Neural cell (in vitro differentiated cells): Measurements from ENCODE around the gene APBB1IP. TPM values are rescaled to one million over a fixed set of nuclear protein-coding genes. Genes with fewer than 3 reads are reported as not detected.

ENCODE experiments used
- H2AFZ ChIP-seq: fragments of 200-600, 300-800 bp; sonication (generic), shearing (Covaris generic); 2 replicates; pipeline ENCODE4 v1.6.0; 2014; ENCODE audit warnings: low read depth, mild to moderate bottlenecking, antibody characterized with exemption, low read length, moderate library complexity
- H3F3A ChIP-seq: fragments of 200-600 bp; shearing (Covaris generic); 2 replicates; pipeline ENCODE4 v1.6.1; 2016; ENCODE audit warnings: mild to moderate bottlenecking, moderate library complexity, mixed read lengths, antibody characterized with exemption, low read length; ENCODE audit not compliant: insufficient read depth, poor library complexity, severe bottlenecking
- H3K27ac ChIP-seq: fragments of 200-600, 300-800 bp; sonication (generic), shearing (Covaris generic); 2 replicates; pipeline ENCODE4 v1.5.1; 2014; ENCODE audit warnings: mild to moderate bottlenecking, low read length, moderate library complexity
- H3K27me3 ChIP-seq: fragments of 300-800, 200-600 bp; sonication (generic), shearing (Covaris generic); 2 replicates; pipeline ENCODE4 v1.6.0; 2014; ENCODE audit warnings: mild to moderate bottlenecking, low read depth, low read length, moderate library complexity; ENCODE audit not compliant: insufficient read depth
- H3K36me3 ChIP-seq: fragments of 300-800, 200-600 bp; sonication (generic), shearing (Covaris generic); 2 replicates; pipeline ENCODE4 v1.5.1; 2014; ENCODE audit warnings: mild to moderate bottlenecking, antibody characterized with exemption, low read length, moderate library complexity; ENCODE audit not compliant: insufficient read depth
- H3K4me2 ChIP-seq: fragments of 300-800, 200-600 bp; sonication (generic), shearing (Covaris generic); 2 replicates; pipeline ENCODE4 v1.6.0; 2014; ENCODE audit warnings: mild to moderate bottlenecking, low read length
- H3K4me3 ChIP-seq: fragments of 300-800, 200-600 bp; sonication (generic), shearing (Covaris generic); 2 replicates; pipeline ENCODE4 v1.5.1; 2014; ENCODE audit warnings: mild to moderate bottlenecking, low read length, moderate library complexity
- H3K79me2 ChIP-seq: fragments of 200-600 bp; shearing (Covaris generic); replicated peaks from 2 replicates; pipeline ENCODE4 v1.6.0; 2014; ENCODE audit warnings: mild to moderate bottlenecking, low read length, moderate library complexity; ENCODE audit not compliant: insufficient read depth
- H3K9ac ChIP-seq: fragments of 300-800, 200-600 bp; sonication (generic), shearing (Covaris generic); 2 replicates; pipeline ENCODE4 v1.6.1; 2016; ENCODE audit warnings: mild to moderate bottlenecking, low read length, mixed read lengths
- H3K9me2 ChIP-seq: fragments of 200-600 bp; shearing (Covaris generic); 2 replicates; pipeline ENCODE4 v1.6.1; 2016; ENCODE audit warnings: mild to moderate bottlenecking, low read length, mixed read lengths; ENCODE audit not compliant: insufficient read depth
- H3K9me3 ChIP-seq: fragments of 200-600, 300-800 bp; sonication (generic), shearing (Covaris generic); 2 replicates; pipeline ENCODE4 v1.6.1; 2016; ENCODE audit warnings: mild to moderate bottlenecking, mixed run types, low read length, moderate library complexity, mixed read lengths
- H4K20me1 ChIP-seq: fragments of 200-600 bp; shearing (Covaris generic); 2 replicates; pipeline ENCODE4 v1.6.1; 2016; ENCODE audit warnings: mild to moderate bottlenecking, mixed run types; ENCODE audit not compliant: insufficient read depth
- EP300 ChIP-seq: fragments of 450-650 bp; conservative IDR thresholded peaks from 2 replicates; pipeline ENCODE4 v1.6.1; 2014; ENCODE audit warnings: antibody characterized with exemption, mild to moderate bottlenecking, moderate library complexity; ENCODE audit not compliant: poor library complexity, severe bottlenecking
- EZH2 ChIP-seq: fragments of 200-600, 300-800 bp; shearing (Covaris generic), sonication (generic); IDR thresholded peaks from 2 replicates; pipeline ENCODE4 v1.6.1; 2014; ENCODE audit warnings: antibody characterized with exemption, low read length, borderline replicate concordance, mild to moderate bottlenecking; ENCODE audit not compliant: insufficient read depth, poor library complexity, severe bottlenecking
- MXI1 ChIP-seq: fragments of 450-650 bp; conservative IDR thresholded peaks from 2 replicates; pipeline ENCODE4 v1.6.1; 2014; ENCODE audit warnings: antibody characterized with exemption, mild to moderate bottlenecking; ENCODE audit not compliant: poor library complexity, severe bottlenecking
- POLR2AphosphoS5 ChIP-seq: IDR thresholded peaks from 2 replicates; pipeline ENCODE4 v1.6.1; 2012
- RAD21 ChIP-seq: fragments of 450-650 bp; conservative IDR thresholded peaks from 2 replicates; pipeline ENCODE4 v1.6.1; 2014; ENCODE audit warnings: antibody characterized with exemption, mild to moderate bottlenecking, moderate library complexity
- SMC3 ChIP-seq: fragments of 450-650 bp; conservative IDR thresholded peaks from 2 replicates; pipeline ENCODE4 v1.6.1; 2014; ENCODE audit warnings: antibody characterized with exemption, mild to moderate bottlenecking, moderate library complexity; ENCODE audit not compliant: poor library complexity
- TAF1 ChIP-seq: IDR thresholded peaks from 2 replicates; pipeline ENCODE4 v1.6.1; 2012; ENCODE audit warnings: low read depth
- polyA plus RNA-seq: library from polyadenylated mRNA; depleted of rRNA; stranded (reverse); fragments of >200 nt; gene quantifications from 2 replicates; pipeline ENCODE4 v1.2.3, GENCODE V29; 2014
- TF ChIP-seq, protein P1 (sequence below): fragments of 450-650 bp; IDR thresholded peaks from 2 replicates; pipeline ENCODE4 v1.5.1; 2014; ENCODE audit warnings: antibody characterized with exemption, mild to moderate bottlenecking, moderate library complexity; ENCODE audit not compliant: poor library complexity, severe bottlenecking
- TF ChIP-seq, protein P2 (sequence below): IDR thresholded peaks from 2 replicates; pipeline ENCODE4 v1.6.1; 2012; ENCODE audit warnings: borderline replicate concordance

The APBB1IP gene
- polyA plus RNA-seq, 1 donor from 2014 or later: not detected

DNA sequence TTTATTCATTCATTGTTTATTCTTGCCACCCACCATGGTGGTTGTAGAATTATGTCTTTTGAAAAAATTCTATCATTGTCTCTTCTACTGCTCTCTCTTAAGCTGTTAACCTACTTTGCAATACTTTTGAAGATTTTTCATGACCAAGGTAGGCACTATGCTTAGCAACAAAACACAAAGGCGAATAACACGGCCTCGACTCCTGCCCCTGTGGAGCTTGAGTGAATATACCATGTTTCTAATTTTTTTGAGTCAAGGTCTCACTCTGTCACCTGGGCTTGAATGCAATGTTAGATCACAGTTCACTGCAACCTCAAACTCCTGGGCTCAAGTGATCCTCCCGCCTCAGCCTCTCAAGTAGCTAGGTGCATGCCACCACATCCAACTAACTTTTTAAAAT, 39.4 kb downstream of the APBB1IP start:
- Histone ChIP-seq H3K27me3 (no peaks in the 10 kb centered on the region), H3K9me2 (no peaks in the 10 kb centered on the region), H3K9me3 (no peaks in the 10 kb centered on the region), H3K4me2 (no peak overlapping the region), H2AFZ (no peak overlapping the region), H3K27ac (no peak overlapping the region), H3K4me3 (no peak overlapping the region), H3K9ac (no peak overlapping the region), H3K36me3 (no peaks in the 10 kb centered on the region), H3K79me2 (no peaks in the 10 kb centered on the region), H3F3A (no peaks in the 10 kb centered on the region), H4K20me1 (no peaks in the 10 kb centered on the region)
- no peak for TF ChIP-seq MXI1
- no peak for TF ChIP-seq POLR2AphosphoS5
- no peak for TF ChIP-seq TAF1
- TF ChIP-seq, protein P1, sequence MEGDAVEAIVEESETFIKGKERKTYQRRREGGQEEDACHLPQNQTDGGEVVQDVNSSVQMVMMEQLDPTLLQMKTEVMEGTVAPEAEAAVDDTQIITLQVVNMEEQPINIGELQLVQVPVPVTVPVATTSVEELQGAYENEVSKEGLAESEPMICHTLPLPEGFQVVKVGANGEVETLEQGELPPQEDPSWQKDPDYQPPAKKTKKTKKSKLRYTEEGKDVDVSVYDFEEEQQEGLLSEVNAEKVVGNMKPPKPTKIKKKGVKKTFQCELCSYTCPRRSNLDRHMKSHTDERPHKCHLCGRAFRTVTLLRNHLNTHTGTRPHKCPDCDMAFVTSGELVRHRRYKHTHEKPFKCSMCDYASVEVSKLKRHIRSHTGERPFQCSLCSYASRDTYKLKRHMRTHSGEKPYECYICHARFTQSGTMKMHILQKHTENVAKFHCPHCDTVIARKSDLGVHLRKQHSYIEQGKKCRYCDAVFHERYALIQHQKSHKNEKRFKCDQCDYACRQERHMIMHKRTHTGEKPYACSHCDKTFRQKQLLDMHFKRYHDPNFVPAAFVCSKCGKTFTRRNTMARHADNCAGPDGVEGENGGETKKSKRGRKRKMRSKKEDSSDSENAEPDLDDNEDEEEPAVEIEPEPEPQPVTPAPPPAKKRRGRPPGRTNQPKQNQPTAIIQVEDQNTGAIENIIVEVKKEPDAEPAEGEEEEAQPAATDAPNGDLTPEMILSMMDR: no peak
- TF ChIP-seq SMC3: no peak
- TF ChIP-seq, protein P2, sequence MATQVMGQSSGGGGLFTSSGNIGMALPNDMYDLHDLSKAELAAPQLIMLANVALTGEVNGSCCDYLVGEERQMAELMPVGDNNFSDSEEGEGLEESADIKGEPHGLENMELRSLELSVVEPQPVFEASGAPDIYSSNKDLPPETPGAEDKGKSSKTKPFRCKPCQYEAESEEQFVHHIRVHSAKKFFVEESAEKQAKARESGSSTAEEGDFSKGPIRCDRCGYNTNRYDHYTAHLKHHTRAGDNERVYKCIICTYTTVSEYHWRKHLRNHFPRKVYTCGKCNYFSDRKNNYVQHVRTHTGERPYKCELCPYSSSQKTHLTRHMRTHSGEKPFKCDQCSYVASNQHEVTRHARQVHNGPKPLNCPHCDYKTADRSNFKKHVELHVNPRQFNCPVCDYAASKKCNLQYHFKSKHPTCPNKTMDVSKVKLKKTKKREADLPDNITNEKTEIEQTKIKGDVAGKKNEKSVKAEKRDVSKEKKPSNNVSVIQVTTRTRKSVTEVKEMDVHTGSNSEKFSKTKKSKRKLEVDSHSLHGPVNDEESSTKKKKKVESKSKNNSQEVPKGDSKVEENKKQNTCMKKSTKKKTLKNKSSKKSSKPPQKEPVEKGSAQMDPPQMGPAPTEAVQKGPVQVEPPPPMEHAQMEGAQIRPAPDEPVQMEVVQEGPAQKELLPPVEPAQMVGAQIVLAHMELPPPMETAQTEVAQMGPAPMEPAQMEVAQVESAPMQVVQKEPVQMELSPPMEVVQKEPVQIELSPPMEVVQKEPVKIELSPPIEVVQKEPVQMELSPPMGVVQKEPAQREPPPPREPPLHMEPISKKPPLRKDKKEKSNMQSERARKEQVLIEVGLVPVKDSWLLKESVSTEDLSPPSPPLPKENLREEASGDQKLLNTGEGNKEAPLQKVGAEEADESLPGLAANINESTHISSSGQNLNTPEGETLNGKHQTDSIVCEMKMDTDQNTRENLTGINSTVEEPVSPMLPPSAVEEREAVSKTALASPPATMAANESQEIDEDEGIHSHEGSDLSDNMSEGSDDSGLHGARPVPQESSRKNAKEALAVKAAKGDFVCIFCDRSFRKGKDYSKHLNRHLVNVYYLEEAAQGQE: no peak
- TF ChIP-seq EZH2: no peak
- TF ChIP-seq EP300: no peak
- no peak for TF ChIP-seq RAD21

DNA sequence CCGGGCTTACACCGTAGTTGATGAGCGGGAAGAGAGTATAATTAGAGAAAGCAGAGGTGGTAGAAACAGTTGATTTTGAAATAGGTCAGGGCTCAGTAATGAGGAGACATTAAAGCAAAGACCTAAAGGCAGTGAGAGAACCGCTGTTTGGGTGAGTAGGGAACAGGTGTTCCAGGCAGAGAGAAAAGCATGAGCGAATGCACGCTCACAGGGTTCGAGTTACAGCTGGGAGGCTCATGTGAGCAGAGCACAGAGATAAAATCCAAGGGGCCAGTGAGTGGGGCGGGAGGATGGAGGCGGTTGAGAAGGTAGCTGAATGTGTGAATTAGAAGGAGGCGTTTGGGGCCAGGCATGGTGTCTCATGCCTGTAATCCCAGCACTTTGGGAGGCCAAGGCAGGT, 39.9 kb downstream of the APBB1IP start:
- Histone ChIP-seq H3K36me3 (no peaks in the 10 kb centered on the region), H3K79me2 (no peaks in the 10 kb centered on the region), H3K9ac (no peak overlapping the region), H4K20me1 (no peaks in the 10 kb centered on the region), H2AFZ (no peak overlapping the region), H3F3A (no peaks in the 10 kb centered on the region), H3K4me2 (no peak overlapping the region), H3K9me3 (no peaks in the 10 kb centered on the region), H3K27me3 (no peaks in the 10 kb centered on the region), H3K27ac (no peak overlapping the region), H3K4me3 (no peak overlapping the region), H3K9me2 (no peaks in the 10 kb centered on the region)
- TF ChIP-seq RAD21 (no peak), TAF1 (no peak), MXI1 (no peak), POLR2AphosphoS5 (no peak), EP300 (no peak), SMC3 (no peak), EZH2 (no peak)
- TF ChIP-seq, protein P1: no peak
- TF ChIP-seq, protein P2: no peak
